GM19239 (cell line): ENCODE data around the gene MIS18A.

ENCODE experiments used
- DNase-seq: peaks from one replicate; pipeline ENCODE4 v3.0.0; 2011; ENCODE audit warnings: low spot score; ENCODE audit not compliant: insufficient read length
- FAIRE-seq: peaks from 2 replicates; lab custom pipeline; 2011; peaks lifted over from hg19 to GRCh38; lab: Jason Lieb, UNC

MIS18A gene

DNA sequence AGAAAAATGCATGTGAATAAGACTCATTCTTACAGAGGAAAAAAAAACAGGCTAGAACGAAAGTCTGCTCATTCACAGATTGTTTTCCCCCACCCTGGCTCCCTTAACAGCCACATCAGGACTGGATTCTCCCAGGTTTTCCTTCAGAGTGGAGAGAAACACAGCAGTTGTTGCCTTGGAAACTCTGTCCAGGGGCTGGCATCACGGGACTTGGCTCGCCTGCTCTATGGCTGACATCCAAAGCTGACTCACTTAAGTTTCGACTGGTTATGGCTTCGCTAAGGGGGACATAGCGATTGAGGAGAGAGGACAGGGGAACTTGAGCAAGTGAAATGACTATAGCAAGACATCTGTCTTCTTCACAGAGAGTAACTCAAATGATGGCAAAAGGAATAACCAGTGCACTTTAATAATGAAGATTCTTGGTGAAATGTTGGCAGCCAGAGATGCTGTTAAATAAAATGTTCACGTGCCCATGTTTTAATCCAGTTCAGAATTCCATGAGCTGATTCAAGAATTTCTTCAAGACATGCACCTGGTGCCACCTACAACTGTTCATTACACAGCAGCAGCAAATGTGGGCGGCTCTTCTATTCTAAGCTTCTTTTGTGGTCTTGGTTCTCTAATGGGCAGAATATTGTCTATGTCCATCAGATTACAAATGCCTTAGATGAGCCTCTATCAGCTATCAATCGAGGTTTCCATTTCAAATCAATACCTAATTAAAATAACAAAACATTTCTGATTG, 21.8 kb downstream of the MIS18A start:
- no peak for DNase-seq
- no peak for FAIRE-seq

DNA sequence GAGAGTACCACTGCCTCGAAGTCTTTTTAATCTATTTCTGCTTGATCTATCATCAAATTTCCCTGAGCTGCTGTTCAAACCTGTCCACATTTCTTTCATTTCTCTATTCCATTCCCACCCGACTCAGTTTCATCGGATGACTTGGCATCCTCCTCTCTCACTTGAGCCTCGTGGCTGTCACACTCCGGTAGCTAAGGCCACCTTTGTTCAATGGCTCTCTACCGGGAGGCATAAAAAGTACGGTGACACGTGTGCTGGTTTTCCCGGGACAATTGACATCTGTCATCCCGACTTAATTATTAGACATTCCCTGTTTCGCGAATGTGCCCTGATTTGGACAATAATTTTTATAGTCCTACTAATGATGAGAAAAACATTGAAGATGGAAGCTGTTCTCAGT, 22.6 kb downstream of the MIS18A start:
- no peak for FAIRE-seq
- DNase-seq, result no peak

DNA sequence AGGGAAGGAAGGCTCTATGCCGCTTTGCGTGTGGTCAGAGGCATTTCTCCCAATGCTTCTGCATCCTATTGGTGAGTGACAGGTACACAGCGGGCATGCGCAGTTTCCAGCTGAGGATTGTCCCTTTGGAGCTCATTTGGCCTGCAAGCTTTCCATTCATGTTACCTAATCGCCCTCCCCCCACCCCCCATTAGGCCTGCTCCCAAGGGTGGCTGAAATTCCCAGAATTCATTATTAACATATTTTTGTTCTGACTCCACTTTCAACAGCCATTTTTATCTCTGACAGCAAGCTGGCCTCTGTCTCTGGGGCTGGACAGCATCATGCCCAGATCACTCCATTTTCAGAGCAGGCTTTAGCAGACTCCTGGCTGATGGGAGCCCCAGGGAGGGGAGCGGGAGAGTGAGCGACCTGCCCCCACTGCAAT, 25.6 kb downstream of the MIS18A start:
- FAIRE-seq (no peak), DNase-seq (no peak)

DNA sequence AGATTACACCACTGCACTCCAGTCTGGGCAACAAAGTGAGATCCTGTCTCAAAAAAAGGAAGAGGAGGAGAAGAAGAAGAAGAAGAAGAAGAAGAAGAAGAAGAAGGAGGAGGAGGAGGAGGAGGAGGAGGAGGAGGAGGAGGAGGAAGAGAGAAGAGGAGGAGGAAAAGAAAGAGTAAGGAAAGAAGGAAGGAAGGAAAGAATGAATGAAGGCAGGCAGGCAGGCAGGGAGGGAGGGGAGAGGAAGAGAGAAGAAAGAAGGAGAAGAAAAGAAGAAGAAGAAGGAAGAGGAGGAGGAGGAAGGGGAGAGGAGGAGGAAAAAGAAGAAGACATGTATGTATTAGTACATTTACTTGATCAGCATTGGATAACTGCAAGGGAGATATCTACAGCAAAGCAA, 26.7 kb downstream of the MIS18A start:
- DNase-seq, result no peak
- no peak for FAIRE-seq

DNA sequence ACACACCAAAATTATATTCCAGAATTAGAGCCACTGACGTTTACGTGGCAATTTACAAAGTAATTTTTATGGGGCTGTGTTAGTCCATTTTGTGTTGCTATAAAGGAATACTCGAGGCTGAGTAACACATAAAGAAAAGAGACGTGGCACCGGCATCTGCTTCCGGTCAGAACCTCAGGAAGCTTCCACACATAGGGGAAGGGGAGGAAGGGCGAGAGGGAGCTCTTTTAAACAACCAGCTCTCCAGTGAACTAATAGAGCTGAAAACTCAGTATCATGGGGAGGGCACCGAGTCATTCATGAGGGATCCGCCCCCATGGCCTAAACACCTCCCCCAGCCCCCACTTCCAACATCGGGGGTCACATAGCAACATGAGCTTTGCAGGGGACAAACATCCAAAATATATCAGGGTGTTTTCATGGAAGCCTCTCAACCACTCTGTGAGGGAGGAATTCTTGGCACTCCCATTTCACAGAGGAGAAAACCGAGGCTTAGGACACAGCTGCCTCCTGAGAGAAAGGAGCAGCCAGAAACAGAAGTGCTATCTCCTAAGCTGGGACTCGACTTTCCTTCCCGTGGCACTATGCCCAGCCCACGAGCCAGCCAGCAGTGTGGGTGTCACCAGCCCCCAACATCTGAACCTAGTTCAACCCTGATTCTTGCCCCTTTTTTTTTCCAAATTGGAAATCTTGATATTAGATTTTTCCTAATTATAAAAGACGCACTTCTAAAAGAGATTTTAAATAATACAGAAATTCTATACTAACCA, 29.2 kb downstream of the MIS18A start:
- no peak for DNase-seq
- no peak for FAIRE-seq

DNA sequence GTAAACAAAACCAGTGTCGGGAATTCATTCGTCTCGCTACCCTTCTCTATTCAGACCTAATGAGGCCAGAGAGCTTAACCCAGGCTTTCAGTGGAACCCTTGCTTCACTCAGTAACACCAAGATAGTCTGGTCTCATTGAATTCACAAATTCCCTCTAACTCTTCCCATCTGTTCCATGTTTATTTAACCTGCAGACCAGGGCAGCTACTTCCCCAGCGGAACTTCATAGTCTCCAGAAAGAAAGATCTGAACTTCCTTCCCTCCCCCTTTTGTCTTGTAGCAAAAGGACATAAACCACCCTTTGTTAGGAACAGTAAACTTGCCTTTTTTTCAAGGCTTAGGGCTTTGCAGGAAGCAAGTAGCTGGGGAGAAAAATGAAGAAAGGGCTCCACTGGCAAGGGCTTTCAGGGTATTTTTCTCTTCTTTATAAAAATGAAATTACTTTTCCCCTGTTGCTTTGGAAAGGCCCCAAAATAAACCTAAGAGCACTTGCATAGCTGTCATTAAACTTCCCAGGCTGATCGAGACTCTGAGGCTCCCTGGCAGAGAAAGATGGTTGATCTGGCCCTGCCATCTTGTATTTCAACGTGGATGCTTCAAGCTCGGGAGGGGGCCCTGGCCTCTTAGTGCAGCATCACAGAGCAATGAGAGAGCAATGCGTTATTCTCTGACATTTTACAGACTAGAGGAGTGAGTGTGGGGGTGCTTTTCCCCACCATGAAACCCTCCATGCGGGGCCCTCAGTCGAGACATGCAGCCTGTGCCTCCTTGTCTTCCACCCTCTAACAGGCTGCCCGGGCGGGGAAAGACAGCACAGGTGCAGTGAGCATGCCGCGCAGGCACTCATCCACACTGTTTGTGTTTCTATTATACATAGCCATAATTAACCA, 30.0 kb downstream of the MIS18A start:
- DNase-seq, result no peak
- FAIRE-seq, result no peak

DNA sequence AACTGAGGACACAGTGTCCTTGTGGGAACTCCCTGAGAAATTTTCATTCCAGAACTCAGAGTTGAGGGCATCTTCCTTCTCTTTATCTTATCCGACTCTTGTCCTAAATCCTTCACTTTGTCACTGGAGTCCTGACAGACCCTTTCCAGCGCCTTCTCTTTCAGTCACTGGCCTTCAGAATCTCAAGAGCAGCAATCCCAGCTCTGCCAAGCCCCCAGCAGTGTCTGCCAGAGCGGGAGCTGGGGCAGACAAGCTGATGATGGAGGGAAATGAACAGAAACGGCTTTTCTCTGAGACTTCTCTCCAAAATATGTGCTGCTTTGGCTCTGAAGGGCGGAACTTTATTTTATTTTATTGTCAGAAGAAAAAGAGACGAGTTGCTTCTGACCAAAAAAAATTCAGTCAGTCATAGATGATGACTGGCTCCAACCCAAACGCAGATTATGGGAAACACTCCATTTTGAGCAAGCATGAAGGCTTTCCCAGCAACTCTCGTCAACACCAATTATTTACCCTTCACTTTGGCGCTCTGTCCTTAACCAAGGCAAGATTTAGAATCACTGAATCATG, 32.2 kb downstream of the MIS18A start:
- no peak for FAIRE-seq
- DNase-seq, result no peak

DNA sequence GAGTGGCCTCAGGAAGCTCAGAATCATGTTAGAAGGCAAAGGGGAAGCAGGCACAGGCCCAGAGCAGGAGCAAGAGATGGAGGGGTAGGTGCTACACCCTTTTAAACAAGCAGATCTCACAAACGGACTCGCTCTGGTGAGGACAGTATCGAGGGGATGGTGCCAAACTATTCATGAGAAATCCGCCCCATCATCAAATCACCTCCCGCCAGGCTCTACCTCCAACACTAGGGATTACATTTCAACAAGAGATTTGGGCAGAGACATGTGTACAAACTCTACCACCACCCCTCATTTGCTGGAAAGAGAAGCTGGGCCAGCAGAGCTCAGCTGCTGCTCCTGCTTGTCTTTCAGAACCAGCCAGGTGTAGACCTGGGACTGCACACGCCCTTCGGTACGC, 32.9 kb downstream of the MIS18A start:
- no peak for FAIRE-seq
- no peak for DNase-seq

DNA sequence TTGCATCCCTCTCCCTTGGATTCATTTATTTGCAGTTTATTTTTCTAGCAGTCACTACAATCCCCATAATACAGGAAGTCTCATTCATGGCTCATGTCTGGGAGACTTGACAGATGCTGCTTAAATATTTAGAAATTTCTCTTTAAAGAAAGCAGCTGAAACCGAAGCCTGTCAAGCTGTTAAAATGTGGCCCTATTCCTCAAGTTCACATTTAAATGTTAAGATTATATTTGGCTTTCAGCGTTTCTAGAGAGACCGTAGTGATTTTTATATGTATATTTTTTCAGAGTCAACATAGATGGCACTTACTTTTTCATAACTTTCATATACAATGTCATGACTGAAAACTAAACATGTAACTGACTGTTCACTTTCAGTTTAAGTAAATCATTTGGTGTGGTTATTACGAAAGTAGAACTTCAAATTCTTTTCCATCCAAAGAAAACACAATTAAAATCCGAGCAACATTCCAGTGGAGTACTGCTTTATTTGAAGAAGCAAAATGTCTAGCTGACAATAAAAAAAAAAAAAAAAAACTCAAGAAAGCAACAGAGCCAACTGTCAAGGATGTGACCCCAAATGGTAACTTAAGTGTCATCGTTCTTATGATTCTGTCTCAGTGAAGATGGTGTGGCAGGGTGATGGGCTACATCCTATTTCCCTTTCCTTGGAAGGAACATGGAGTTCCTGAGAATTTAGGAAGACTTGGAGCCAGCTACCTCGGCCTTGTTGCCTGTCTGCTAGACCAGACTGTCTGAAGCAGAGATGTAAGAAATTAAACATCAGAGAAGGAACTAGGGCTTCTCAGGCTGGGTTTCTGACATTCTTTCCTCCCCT, 37.8 kb downstream of the MIS18A start:
- no peak for FAIRE-seq
- no peak for DNase-seq

DNA sequence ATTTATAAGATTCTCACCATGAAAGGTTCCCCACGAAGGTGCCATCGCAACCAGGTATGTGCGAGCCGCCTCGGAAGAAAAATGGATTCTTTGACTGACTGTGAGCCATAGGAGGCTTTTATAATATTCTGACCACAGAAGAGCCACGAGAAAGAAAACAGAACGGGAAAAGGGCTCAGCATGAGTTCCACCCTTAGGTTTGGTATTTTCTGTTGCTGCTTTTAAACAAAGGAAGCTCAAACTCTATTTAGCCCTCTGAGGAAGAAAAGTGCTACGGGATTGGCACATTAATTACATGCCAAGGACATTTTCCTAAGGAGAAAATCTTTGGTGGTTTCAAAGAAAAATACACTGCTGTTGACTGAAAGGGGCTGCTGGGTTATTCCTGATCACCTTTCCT, 39.3 kb downstream of the MIS18A start:
- DNase-seq (no peak), FAIRE-seq (no peak)

DNA sequence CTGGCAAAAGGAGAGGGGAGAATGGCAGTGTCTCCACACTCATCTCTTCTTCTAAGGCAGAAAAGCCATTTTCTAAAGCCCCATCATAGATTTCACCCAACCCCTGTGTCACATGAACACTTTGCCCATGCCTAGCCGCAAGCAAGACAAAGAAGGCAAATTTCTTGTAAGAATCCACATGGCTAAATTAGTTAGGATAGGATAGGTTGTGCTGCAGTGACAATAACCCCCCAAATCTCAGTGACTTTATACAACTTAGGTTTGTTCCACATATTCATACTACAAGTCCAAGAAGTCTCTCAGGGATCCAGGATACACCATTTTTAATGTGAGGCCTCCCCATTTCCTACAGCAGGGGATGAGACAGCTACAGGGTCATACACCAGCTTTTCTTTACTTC, 40.8 kb downstream of the MIS18A start:
- DNase-seq (no peak), FAIRE-seq (no peak)

DNA sequence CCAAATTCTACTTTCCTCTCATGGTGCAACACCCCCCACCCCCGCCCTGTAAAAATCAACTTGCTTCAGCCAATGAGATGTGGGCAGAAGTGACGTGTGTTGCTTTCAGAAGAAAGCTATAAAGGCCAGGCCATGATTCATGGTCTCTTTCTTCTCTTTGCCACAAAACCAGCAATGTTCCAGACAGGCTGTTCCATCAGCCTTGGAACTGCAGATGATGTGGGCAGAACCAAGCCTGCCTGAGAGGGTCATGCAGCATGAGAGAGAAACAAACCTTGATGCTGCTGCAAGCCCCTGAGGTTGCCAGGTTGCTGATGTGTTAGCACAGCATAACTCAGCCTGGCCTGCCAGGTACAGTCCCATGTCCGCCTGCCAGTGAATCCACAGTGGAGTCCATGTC, 41.8 kb downstream of the MIS18A start:
- no peak for DNase-seq

DNA sequence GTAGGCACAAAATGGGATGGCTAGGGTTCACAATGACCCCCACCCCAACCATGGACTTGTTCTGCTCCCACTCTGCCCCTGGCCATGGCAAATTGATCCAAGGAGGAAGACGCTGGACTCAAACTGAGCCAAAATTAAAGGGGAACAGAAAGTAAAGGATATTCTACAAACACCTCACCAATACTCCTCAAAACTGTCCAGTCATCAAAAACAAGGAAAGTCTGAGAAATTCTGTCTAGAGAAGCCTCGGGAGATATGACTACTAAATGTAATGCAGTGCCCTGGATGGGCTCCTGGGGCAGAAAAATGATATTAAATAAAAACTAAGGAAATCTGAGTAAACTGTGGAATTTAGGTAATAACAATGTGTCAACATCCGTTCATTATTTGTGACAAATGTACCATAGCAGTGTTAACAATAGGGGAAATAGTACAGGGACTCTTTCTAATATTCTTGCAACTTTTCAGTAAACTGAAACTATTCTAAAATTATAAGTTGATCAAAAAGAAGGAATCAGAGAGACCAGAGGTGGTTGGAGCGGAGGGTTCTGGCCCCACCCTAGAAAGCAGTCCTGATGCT, 45.0 kb downstream of the MIS18A start:
- no peak for FAIRE-seq
- no peak for DNase-seq

More for the DNA sequence above, 41.8 kb downstream of the MIS18A start:
- FAIRE-seq, result no peak

DNA sequence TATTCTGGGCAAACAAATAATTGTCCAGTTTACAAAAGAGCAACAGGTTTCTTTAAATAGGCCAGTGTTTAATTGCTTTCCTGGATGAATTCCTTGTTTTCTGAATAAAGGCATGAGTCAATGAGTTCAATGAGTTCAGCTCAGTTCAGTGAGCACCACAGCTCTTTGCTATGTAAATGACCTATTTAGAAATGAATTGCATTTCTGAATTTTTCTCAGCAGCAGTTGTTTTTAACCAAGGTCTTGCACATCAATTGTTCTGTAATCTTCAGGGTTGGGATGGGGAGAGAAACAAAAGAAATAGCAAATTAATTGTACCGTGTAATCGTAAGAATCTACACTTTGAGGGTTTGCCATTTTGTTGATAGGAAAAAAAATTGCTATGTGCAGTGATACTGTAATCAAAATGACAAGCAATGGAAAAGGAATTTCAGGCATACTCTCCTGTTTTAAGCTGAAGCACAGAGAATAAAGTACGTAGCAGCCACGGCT, 45.7 kb downstream of the MIS18A start:
- no peak for FAIRE-seq
- no peak for DNase-seq

DNA sequence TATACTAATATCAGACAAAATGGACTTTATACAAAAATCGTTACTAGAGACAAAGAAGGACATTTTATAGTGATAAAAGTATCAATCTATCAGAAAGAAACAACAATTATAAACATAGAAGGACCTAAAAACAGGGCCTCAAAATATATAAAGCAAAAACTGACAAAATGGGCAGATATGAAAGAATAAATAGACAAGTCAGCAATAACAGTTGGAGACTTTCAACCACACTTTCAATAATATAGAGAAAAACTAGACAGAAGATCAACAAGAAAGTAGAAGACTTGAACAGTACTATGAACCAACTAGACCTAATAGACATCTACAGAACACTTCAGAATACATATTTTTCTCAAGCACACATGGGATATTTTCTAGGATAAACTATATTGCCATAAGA, 52.4 kb downstream of the MIS18A start:
- DNase-seq, result no peak
- FAIRE-seq, result no peak
